Measurements from ENCODE around the gene LYRM7.

Gene LYRM7

DNA sequence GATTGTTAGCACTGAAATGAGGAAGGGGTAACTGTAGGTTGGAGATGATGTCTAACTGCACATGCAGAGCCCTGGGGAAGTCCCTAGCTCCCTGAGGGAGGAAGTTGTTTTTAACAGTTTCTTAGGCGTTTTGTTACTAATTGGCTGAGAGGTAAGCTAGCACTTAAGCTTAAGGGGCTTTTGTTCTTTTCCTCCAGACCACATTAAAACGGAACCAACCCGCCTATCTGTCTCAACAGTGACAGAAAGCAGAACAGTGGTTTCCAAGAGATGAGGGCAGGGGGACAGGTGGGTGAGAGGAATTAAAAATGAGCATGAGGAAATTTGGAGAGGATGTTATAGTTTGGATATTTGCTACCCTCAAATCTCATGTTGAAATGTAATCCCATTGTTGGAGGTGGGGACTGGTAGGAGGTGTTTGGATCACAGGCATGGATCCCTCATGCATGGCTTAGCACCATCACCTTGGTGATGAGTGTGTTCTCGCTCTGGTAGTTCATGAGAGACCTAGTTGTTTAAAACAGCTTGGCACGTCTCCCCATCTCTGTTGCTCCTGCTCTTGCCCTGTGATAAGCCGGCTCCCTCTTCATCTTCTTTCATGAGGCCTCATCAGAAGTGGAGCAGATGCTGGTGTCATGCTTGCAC is 38.9 kb downstream of the LYRM7 start:
- no peak for TF ChIP-seq CTCF (IDR thresholded peaks at IDR 0.05)
- H3K4me3 ChIP-seq (ENCODE audit: low read depth in 1 of 2, low read length in 1 of 2), result no peak overlapping the region
- H3K4me1 ChIP-seq (ENCODE audit: control insufficient read depth in 1 of 2, insufficient read depth in 1 of 2, low read depth in 1 of 2, low read length in 1 of 2), result peaks cover 24 to 25% of the 10 kb centered on the region in 2 experiments
- no peaks in the 10 kb centered on the region for H3K36me3 ChIP-seq
- H3K27ac ChIP-seq, result peak overlapping the region; percentile 82
- no peaks in the 10 kb centered on the region for H3K27me3 ChIP-seq
- no peaks in the 10 kb centered on the region for H3K9me3 ChIP-seq

- H3K4me1 ChIP-seq (ENCODE audit: control insufficient read depth in 1 of 2, insufficient read depth in 1 of 2, low read depth in 1 of 2, low read length in 1 of 2), result peaks cover 24 to 25% of the 10 kb centered on the region in 2 experiments
Measured at GRCh38 chr5:131210151-131210510, 39.4 kb downstream of the LYRM7 start.

DNA sequence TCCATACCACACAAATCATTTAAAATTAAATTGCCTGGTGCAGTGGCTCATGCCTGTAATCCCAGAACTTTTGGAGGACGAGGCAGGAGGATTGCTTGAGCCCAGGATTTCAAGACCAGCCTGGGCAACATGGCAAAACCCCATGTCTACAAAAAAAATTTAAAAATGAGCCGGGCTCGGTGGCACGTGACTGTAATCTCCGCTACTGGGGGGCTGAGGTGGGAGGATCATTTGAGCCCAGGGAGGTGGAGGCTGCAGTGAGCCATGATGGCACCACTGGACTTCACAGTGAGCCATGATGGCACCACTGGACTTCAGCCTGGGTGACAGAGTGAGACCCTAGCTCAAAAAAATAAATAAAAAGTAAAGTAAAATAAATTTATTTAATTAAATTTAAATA is 40.9 kb downstream of the LYRM7 start:
- Histone ChIP-seq H3K4me3 (ENCODE audit: low read depth in 1 of 2, low read length in 1 of 2) (no peak overlapping the region), H3K27me3 (no peaks in the 10 kb centered on the region), H3K4me1 (ENCODE audit: control insufficient read depth in 1 of 2, insufficient read depth in 1 of 2, low read depth in 1 of 2, low read length in 1 of 2) (peaks cover 24 to 25% of the 10 kb centered on the region in 2 experiments), H3K27ac (no peak overlapping the region), H3K9me3 (no peaks in the 10 kb centered on the region), H3K36me3 (no peaks in the 10 kb centered on the region)
- no peak for TF ChIP-seq CTCF (IDR thresholded peaks at IDR 0.05)

More at GRCh38 chr5:131210151-131210510, 39.4 kb downstream of the LYRM7 start:
- Histone ChIP-seq H3K27ac (peak overlapping the region; percentile 82), H3K36me3 (no peaks in the 10 kb centered on the region), H3K27me3 (no peaks in the 10 kb centered on the region), H3K4me3 (ENCODE audit: low read depth in 1 of 2, low read length in 1 of 2) (no peak overlapping the region), H3K9me3 (no peaks in the 10 kb centered on the region)
- TF ChIP-seq CTCF (IDR thresholded peaks at IDR 0.05), result no peak

DNA sequence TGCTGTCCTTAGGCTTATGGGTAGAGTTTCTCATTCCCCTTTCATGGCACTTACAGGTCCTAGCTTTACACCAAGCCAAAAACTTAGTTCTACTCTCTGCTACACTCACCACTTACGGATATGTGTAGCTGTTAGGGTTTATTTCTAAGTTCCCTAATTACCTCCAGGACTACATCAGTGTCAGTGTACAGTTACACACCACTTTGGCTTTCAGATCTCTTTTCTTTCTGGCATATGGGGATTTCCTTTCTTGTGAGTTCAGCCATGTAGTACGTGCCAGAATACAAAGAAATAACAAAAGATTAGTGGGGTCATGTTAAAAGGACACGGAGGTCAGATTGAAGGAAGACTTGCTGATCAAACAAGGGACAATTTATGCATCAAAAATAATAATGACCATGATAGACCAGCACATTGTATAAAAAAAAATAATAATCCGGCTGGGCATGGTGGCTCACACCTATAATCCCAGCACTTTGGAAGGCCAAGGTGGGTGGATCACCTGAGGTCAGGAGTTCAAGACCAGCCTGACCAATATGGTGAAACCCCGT is 41.8 kb downstream of the LYRM7 start:
- Histone ChIP-seq H3K9me3 (no peaks in the 10 kb centered on the region), H3K27ac (no peak overlapping the region), H3K4me3 (ENCODE audit: low read depth in 1 of 2, low read length in 1 of 2) (no peak overlapping the region), H3K36me3 (no peaks in the 10 kb centered on the region), H3K27me3 (no peaks in the 10 kb centered on the region), H3K4me1 (ENCODE audit: control insufficient read depth in 1 of 2, insufficient read depth in 1 of 2, low read depth in 1 of 2, low read length in 1 of 2) (peaks cover 24 to 25% of the 10 kb centered on the region in 2 experiments)
- TF ChIP-seq CTCF (IDR thresholded peaks at IDR 0.05), result no peak

GRCh38 chr5:131214609-131215227 is 44.0 kb downstream of the LYRM7 start:
- no peaks in the 10 kb centered on the region for H3K9me3 ChIP-seq
- TF ChIP-seq CTCF (IDR thresholded peaks at IDR 0.05), result no peak
- no peak overlapping the region for H3K27ac ChIP-seq
- H3K4me3 ChIP-seq (ENCODE audit: low read depth in 1 of 2, low read length in 1 of 2), result no peak overlapping the region
- H3K27me3 ChIP-seq, result no peaks in the 10 kb centered on the region
- peaks cover 5 to 6% of the 10 kb centered on the region in 2 experiments for H3K4me1 ChIP-seq (ENCODE audit: control insufficient read depth in 1 of 2, insufficient read depth in 1 of 2, low read depth in 1 of 2, low read length in 1 of 2)
- no peaks in the 10 kb centered on the region for H3K36me3 ChIP-seq

All from neutrophil (primary cell).